OCI-LY1 (cell line): Measurements from ENCODE around the gene NRG2.

Experiments used
- CTCF ChIP-seq: fragments of 200-600 bp; sonication (generic), shearing (Covaris generic); IDR thresholded peaks from 2 replicates; pipeline ENCODE4 v1.5.1; 2017; ENCODE audit warnings: mild to moderate bottlenecking, antibody characterized with exemption, low read length, moderate library complexity, mixed read lengths
- EZH2 ChIP-seq: fragments of 200-600 bp; sonication (generic), shearing (Covaris generic); IDR thresholded peaks from 2 replicates; pipeline ENCODE4 v1.8.0; 2017; ENCODE audit warnings: borderline replicate concordance, mixed run types, mild to moderate bottlenecking, antibody characterized with exemption, low read length, moderate library complexity, mixed read lengths

- TF ChIP-seq CTCF (no peak), EZH2 (no peak)
Measured at GRCh38 chr5:139889410-139889809, 153.7 kb downstream of the NRG2 start.
